Activated naive CD4-positive, alpha-beta T cell treated with Interleukin-2 at 50 U/mL for 16 hours (primary cell): ENCODE measurements around the gene MTCP1.

Source experiments
- DNase-seq: peaks from one replicate; pipeline ENCODE4 v3.0.0-alpha.2; 2020

Gene MTCP1

DNA sequence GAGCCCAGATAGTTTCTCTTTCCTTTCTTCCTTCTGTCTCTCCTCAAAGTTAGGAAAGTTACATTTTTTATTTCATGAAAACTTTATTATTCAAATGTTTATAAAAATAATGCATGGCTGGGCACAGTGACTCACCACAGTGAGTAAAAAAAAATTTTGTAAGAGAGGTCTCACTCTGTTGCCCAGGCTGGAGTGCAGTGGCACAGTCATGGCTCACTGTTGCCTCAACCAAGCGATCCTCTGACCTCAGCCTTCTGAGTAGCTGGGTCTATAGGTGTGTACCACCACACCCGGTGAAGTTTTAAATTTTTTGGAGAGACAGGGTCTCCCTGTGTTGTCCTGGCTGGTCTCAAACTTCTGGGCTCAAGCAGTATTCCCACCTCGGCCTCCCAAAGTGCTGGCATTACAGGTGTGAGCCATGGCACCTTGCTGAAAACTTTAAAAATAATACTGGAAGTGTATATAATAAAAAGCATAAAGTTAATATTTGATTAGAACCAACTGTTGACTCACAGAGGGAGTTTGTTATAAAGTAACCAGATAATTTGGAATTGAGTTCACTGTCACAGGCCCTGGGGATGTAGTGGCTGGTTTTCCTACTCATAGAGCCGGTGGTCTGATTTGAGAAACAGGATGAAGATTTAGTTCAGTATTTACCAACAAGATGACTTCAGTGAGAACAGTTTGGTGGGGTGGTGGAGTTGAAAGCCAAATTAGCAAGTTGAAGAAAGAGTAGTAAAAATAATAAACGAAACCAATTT, 18.0 kb downstream of the MTCP1 start:
- DNase-seq = no peak

DNA sequence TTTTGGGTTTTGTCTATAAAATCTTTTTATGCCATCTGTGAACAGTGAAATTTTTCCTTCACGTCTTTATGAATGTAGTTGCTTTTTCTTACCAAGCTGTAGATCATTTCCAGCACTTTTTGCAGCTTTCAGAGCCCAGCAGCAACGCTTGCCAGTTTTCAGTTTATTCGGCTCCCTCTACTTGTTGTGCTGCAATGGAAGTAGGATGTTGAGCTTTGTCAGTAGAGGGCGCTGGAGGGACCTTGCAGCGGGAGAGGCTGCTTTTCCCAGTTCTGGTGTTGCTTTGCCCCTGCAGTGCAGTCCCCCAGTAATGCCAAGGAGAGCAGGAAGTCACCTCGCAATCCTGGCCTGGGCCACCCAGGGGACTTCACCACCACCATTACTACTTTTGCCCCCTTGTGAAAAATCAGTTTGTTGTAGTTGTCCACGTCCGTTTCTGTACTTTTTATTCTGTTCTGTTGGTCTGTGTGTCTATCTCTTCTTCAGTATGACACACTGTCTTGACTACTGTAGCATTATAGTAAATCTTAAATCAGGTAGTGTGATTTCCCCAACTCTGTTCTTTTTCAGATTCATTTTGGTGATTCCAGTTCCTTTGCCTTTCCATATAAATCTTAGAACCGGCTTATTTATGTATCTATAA, 21.8 kb downstream of the MTCP1 start:
- peak; percentile 17 for DNase-seq

DNA sequence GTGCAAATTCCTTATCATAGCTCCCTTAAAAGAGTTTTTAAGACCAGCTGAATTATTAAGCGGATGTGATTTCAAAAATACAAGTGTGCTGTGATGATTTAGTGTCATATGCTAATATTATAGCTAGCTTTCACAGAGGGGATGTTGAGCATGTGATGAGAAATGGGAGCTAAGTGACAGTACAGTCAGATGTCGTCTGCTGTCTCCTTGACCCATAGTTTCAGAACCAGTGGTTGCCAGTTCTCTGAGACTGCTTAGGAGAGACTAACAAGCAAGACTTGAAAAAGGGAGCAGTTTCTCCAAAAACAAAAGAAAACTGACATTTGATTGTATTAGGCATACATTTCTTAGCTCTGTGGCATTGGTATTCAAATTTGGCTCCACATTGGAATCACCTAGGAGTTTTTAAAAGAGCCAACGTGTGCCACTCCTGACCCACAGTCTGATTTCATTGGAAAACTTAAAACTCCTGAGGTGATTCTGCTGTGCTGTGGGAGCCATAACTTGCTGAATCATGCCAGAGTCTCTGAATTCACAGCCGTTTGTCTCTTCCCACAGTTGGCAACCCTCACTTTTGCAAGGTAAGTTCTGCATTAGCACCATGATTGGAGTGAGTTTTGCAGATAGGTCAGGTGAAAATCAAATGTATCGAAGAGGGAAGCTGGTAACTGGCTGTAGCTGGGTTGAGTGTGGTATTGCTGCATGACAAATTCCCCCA, 24.0 kb downstream of the MTCP1 start:
- DNase-seq = no peak

DNA sequence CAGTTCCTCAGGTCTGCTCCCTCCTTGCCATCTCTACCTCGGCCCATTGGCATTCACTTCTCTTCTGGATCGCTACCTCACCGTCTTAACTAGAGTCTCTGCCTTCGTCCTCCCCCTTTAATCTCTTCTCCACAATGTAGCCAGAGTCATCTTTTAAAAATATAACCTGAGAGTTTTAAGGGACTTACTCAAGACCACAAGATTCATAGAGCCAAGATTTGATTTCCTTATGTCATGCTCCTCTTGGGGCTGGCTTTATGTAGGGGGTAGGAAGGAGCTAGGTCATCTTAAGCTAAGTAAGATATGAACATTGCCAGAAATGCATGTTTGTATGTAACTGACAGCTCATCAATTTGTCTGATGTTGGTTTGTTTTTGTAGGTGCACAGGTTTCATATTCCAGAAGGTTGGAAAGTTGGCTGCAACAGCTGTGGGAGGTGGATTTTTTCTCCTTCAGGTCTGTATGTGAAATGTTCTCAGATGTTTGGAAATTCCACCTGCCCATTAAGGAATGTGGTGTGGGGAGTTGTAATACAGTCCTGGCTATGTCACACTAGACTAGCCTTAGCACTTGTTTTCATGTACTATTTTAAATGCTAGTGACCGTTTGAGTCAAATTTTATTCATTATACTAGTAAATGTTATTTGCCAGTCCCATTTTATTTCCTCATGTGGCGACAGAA, 24.7 kb downstream of the MTCP1 start:
- DNase-seq = no peak

DNA sequence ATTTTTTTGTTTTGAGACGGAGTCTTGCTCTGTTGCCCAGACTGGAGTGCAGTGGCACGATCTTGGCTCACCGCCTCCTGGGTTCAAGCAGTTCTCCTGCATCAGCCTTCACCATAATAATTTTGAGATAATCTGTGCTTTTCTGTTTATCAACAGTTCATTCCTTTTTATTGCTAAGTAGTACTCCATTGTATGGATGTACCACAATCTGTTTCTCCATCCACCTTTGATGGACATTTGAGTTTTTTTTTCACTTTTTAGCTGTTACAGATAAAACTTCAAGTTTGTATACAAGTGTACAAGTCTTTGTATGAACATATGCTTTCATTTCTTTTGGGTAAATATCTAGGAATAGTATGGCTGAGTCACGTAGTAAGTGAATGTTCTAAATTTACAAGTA, 35.2 kb downstream of the MTCP1 start:
- no peak for DNase-seq

DNA sequence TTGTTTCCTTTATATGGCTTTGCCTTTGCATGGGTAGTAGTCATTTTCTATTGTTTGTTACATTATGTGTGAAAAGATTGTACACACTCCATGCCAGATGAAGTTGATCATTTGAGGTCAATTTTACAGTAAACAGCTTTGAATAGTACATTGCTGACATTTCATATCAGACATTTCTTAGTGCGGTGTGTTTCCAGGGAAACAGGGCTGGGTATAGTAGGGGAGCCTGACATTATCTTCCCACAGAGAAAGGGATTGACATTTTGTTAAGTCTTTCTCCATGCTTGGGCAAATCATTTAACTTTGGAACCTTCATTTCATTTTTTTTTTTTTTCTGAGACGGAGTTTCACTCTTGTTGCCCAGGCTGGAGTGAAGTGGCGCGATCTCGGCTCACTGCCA, 39.3 kb downstream of the MTCP1 start:
- no peak for DNase-seq

DNA sequence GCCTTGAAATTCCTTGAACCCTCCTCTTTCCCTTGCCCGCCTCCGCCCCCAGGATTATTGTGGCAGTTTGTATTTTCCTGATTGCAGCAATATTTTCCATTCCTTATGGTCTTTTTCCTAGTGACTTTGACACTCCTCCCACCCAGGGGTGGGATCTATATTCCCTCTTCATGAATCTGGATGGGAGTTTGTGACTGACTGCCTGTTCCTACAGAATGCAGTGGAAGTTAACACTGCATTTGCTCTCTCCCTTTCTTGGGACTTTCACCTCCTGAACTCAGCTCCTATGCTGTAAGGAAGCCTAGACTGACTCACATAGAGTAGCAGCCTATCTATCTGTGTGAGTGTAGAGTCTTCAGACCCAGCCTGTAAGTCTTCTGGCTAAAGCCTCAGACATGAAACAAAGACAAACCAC, 42.1 kb downstream of the MTCP1 start:
- DNase-seq = no peak

DNA sequence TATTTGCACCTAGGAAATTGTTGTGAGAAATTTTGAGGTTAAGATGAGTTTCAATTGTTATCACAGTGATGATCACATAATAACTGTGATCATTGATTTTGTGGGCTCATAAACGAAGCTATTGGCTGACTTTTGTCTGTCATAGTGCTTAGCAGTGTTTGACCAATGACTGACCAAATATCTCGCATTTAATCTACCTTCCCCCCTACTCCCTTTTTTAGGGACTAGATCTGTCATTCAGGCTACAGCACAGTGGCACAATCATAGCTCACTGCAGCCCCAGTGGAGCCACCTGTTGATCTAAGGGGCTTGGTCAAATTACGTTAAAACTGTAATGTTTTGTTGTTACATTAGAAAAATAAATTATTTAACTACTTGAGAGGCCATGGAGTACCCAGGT, 42.8 kb downstream of the MTCP1 start:
- no peak for DNase-seq

DNA sequence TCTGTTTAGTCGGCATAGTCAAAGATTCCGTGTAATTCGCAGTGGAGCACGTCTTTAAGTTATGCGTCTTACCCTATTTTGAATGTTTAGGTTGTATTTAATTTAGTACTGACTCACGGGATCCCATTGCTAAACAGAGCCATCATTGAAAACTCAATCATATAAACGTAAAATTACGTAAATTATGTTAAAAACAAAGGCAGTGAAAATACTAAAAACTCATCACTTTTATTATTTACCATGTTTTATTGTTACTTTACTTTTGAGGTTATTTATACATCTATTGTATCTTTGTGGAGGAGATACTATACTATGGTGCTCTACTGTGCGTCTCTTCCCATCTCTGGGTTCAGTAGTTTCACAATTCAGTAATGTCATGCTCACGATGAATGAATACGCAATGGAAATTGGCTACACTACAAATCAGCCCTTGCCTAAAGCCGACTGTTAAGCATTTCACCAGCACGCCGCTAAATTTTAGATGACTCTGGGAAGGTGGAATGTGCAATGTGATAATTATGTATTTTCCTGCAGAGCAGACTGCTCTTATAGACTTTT, 43.3 kb downstream of the MTCP1 start:
- no peak for DNase-seq

DNA sequence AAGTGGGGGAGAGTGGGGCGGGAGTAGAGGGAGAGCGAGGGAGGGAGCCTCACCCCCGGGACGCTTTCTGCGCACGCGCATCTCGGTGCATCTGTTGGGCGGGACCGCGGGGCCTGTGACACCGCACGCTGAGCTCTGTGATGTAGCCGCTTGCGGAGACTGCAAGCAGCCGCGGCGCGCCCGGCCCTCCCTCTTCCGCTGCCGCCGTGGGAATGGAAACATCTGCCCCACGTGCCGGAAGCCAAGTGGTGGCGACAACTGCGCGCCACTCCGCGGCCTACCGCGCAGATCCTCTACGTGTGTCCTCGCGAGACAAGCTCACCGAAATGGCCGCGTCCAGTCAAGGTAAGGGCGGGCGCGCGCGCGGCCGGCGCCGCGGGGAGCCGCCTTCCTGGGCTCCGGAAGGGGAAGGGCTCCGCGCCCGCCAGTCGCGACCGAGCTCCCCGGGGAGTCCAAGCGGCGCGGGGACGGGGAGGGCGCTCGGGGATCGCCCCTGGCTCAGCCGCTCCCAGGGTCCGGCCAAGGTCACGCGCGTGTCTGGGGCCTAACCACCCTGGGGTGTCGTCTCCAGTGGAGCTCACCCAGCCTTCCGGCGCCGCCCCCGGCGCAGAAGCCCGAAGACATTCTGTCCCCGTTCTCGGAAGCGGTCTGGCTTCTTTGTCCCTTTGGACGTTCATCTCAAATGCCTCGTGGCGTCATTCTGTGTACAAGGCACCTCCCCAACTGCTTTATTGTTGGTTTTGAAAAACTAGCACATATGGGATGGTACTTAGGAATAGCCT, 44.0 kb downstream of the MTCP1 start, which contains the start of gene FUNDC2:
FUNDC2 (plus strand) TSS at position 118 of the 782 bp plus-strand sequence; CDS start at position 213, 95 bp downstream.
- peak; percentile 93 for DNase-seq

DNA sequence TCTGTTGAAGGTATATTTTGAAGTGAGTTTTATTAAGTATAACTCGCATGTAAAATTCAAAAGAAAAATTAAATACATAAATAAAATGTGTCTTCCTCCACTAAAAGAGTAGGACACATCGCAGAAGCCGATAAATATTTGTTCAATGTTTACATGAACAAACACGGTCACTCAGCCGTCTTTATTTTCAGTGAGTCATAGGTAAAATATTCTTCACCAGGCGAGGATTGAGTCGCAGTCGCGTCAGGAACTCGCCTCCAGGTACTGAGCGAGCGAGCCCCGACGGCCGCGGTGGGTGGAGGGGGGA, 44.6 kb downstream of the MTCP1 start:
- DNase-seq = no peak

DNA sequence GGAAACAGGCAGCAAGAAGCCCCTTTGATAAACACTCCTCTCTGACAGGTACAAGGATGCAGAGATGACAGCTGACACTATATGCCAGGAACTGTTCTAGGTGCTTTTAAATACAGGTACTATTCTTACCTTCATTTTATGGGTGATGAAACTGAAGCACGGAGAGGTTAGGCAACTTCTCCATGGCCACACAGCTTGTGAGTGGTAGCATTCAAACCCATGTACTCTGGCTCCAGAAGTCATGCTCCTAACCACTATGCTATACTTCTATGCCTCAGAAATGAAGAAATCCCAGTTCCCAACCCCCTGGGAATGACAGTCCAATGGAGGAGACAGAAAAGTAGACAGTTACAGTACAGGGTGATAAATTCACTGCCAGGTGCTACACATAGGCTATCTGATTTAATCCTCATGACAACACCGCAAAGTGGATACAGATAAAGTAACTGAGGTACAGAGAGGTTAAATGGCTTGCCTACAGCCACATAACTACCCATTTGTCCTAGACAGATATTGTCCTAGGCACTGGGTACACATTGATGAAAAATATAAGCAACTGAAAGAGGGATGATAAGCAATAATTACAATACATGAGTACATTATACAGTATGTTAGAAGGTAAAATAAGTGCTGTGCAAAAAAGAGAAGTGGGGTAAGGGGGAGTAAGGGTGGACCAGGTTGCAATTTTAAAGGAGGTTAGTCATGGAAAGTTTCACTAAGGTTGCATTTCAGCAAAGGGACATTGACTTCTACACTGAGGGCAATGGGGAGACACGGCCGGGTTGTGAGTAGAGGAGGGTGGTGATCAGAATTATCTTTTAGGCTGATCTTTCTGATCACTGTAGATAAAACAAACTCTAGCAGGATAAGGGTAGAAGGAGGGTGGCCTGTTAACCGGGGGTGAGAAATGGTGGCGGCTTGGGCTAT, 46.8 kb downstream of the MTCP1 start:
- no peak for DNase-seq

DNA sequence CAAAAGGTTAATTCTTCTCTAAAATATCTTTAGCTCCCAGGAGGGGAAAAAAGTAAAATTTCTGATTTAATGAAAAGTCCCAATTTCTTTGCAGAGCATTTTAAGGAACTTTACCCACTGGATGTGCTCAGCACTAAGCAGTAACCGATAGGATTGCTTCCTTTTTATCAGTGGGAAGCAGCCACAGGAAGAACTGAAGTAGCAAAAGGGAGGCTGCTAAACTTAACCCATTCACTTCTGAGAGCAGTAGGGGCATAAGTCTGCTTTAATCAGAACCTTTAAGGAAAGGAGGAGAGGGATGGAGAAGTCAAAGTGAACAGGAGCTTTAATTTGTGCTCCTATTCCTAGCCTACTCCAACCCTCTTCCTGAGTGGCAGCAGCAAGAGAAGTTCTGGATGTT, 48.4 kb downstream of the MTCP1 start, which contains the start of gene F8:
F8 (minus strand) TSS at position 139 of the 400 bp plus-strand sequence. CDS start 171 bp downstream, outside the sequence.
- DNase-seq = no peak

DNA sequence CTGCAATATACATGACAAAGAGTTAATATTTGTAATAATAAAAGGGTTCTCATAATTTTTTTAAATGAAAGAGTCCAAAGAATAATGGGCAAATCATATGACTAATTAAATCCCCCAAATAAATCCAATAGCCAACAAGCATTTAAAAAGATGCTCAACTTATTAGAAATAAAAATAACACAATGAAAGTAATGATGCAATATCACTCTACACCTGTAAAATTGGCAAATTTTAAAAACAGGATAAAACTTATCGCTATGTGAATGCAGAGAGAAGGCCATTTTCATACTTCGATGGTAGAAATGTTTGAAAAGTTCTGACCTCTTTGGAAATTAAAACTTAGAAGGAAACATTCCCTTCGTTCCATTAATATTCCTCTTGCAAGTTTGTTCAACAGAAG, 50.3 kb downstream of the MTCP1 start:
- no peak for DNase-seq
